Ishikawa (cell line): ENCODE results near the gene PLEKHA7.

Source experiments
- EP300 ChIP-seq: IDR thresholded peaks from 2 replicates; pipeline ENCODE4 v1.6.1; 2012; ENCODE audit warnings: borderline replicate concordance
- NFIC ChIP-seq: IDR thresholded peaks from 2 replicates; pipeline ENCODE4 v1.6.1; 2012
- RAD21 ChIP-seq: IDR thresholded peaks from 2 replicates; pipeline ENCODE4 v1.6.1; 2012; ENCODE audit warnings: low read depth
- TCF12 ChIP-seq: IDR thresholded peaks from 2 replicates; pipeline ENCODE4 v1.6.1; 2012; ENCODE audit warnings: low read depth
- YY1 ChIP-seq: IDR thresholded peaks from 2 replicates; pipeline ENCODE4 v1.6.1; 2012; ENCODE audit warnings: low read depth
- ZBTB7A ChIP-seq: IDR thresholded peaks from 2 replicates; pipeline ENCODE4 v1.6.1; 2012; ENCODE audit warnings: low read depth
- TF ChIP-seq, protein P1 (sequence below): IDR thresholded peaks from 2 replicates; pipeline ENCODE4 v1.6.1; 2012; ENCODE audit warnings: low read depth, mild to moderate bottlenecking
- TF ChIP-seq, protein P2 (sequence below): IDR thresholded peaks from 2 replicates; pipeline ENCODE4 v1.6.1; 2012

DNA sequence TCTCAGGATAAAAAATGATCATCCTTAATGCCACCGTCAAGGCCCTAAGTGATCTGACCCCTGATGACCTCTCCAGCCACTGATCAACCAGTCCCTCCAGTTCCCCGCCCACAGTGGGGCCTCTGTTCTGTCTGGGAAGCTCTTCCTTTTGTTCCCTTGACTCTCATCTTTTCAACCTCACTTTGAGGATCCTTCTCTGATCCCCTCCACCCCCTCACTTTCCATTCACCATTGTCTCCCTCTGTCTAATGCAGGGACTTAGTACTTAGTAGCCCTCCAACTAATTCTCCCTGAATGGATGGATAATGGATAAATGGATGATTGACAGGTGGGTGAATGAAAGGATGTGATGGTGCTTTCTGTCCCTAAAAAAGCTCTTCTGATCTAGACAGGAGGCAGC is 230.1 kb downstream of the PLEKHA7 start:
- TF ChIP-seq, protein P1, sequence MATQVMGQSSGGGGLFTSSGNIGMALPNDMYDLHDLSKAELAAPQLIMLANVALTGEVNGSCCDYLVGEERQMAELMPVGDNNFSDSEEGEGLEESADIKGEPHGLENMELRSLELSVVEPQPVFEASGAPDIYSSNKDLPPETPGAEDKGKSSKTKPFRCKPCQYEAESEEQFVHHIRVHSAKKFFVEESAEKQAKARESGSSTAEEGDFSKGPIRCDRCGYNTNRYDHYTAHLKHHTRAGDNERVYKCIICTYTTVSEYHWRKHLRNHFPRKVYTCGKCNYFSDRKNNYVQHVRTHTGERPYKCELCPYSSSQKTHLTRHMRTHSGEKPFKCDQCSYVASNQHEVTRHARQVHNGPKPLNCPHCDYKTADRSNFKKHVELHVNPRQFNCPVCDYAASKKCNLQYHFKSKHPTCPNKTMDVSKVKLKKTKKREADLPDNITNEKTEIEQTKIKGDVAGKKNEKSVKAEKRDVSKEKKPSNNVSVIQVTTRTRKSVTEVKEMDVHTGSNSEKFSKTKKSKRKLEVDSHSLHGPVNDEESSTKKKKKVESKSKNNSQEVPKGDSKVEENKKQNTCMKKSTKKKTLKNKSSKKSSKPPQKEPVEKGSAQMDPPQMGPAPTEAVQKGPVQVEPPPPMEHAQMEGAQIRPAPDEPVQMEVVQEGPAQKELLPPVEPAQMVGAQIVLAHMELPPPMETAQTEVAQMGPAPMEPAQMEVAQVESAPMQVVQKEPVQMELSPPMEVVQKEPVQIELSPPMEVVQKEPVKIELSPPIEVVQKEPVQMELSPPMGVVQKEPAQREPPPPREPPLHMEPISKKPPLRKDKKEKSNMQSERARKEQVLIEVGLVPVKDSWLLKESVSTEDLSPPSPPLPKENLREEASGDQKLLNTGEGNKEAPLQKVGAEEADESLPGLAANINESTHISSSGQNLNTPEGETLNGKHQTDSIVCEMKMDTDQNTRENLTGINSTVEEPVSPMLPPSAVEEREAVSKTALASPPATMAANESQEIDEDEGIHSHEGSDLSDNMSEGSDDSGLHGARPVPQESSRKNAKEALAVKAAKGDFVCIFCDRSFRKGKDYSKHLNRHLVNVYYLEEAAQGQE = no peak
- TF ChIP-seq TCF12 (no peak), EP300 (no peak), YY1 (no peak), ZBTB7A (no peak), NFIC (no peak), RAD21 (no peak)
- TF ChIP-seq, protein P2, sequence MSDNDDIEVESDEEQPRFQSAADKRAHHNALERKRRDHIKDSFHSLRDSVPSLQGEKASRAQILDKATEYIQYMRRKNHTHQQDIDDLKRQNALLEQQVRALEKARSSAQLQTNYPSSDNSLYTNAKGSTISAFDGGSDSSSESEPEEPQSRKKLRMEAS = no peak
